ENCODE measurements around the gene GAK.

GAK gene

GRCh38 chr4:968621-969394, 36.7 kb upstream of the GAK start:
- Histone ChIP-seq H3K36me3 (ENCODE audit: control insufficient read depth, low read depth, low read length) (no peaks in the 10 kb centered on the region), H3K4me1 (ENCODE audit: control insufficient read depth, low read depth, low read length) (no peaks in the 10 kb centered on the region), H3K27me3 (ENCODE audit: control insufficient read depth, insufficient read depth, low read length) (peaks cover 64% of the 10 kb centered on the region), H3K4me3 (ENCODE audit: low read length) (no peak overlapping the region), H3K27ac (ENCODE audit: low read length) (no peak overlapping the region), H3K9ac (ENCODE audit: low read length) (no peak overlapping the region), H3K9me3 (ENCODE audit: control insufficient read depth, low read depth, low read length) (no peaks in the 10 kb centered on the region)

- Histone ChIP-seq H3K36me3 (ENCODE audit: control insufficient read depth, low read depth, low read length) (no peaks in the 10 kb centered on the region), H3K9me3 (ENCODE audit: control insufficient read depth, low read depth, low read length) (no peaks in the 10 kb centered on the region), H3K27ac (ENCODE audit: low read length) (no peak overlapping the region), H3K4me1 (ENCODE audit: control insufficient read depth, low read depth, low read length) (no peaks in the 10 kb centered on the region), H3K9ac (ENCODE audit: low read length) (no peak overlapping the region), H3K4me3 (ENCODE audit: low read length) (no peak overlapping the region), H3K27me3 (ENCODE audit: control insufficient read depth, insufficient read depth, low read length) (peaks cover 64% of the 10 kb centered on the region)
Observed at GRCh38 chr4:968221-968620, 36.1 kb upstream of the GAK start.

GRCh38 chr4:967113-968104, 35.3 kb upstream of the GAK start:
- Histone ChIP-seq H3K27ac (ENCODE audit: low read length) (no peak overlapping the region), H3K4me3 (ENCODE audit: low read length) (no peak overlapping the region), H3K9ac (ENCODE audit: low read length) (no peak overlapping the region), H3K27me3 (ENCODE audit: control insufficient read depth, insufficient read depth, low read length) (peaks cover 57% of the 10 kb centered on the region), H3K36me3 (ENCODE audit: control insufficient read depth, low read depth, low read length) (no peaks in the 10 kb centered on the region), H3K9me3 (ENCODE audit: control insufficient read depth, low read depth, low read length) (no peaks in the 10 kb centered on the region), H3K4me1 (ENCODE audit: control insufficient read depth, low read depth, low read length) (no peaks in the 10 kb centered on the region)

- Histone ChIP-seq H3K9me3 (ENCODE audit: control insufficient read depth, low read depth, low read length) (no peaks in the 10 kb centered on the region), H3K9ac (ENCODE audit: low read length) (no peak overlapping the region), H3K27ac (ENCODE audit: low read length) (no peak overlapping the region), H3K36me3 (ENCODE audit: control insufficient read depth, low read depth, low read length) (no peaks in the 10 kb centered on the region), H3K4me3 (ENCODE audit: low read length) (no peak overlapping the region), H3K27me3 (ENCODE audit: control insufficient read depth, insufficient read depth, low read length) (peaks cover 48% of the 10 kb centered on the region), H3K4me1 (ENCODE audit: control insufficient read depth, low read depth, low read length) (no peaks in the 10 kb centered on the region)
Observed at GRCh38 chr4:966266-967112, 34.4 kb upstream of the GAK start.

GRCh38 chr4:965766-966134, 33.6 kb upstream of the GAK start:
- Histone ChIP-seq H3K4me3 (ENCODE audit: low read length) (no peak overlapping the region), H3K27ac (ENCODE audit: low read length) (no peak overlapping the region), H3K9ac (ENCODE audit: low read length) (no peak overlapping the region), H3K27me3 (ENCODE audit: control insufficient read depth, insufficient read depth, low read length) (peaks cover 41% of the 10 kb centered on the region), H3K36me3 (ENCODE audit: control insufficient read depth, low read depth, low read length) (no peaks in the 10 kb centered on the region), H3K9me3 (ENCODE audit: control insufficient read depth, low read depth, low read length) (no peaks in the 10 kb centered on the region), H3K4me1 (ENCODE audit: control insufficient read depth, low read depth, low read length) (no peaks in the 10 kb centered on the region)

GRCh38 chr4:965048-965765, 33.1 kb upstream of the GAK start:
- H3K27ac ChIP-seq (ENCODE audit: low read length): no peak overlapping the region
- no peak overlapping the region for H3K9ac ChIP-seq (ENCODE audit: low read length)
- H3K9me3 ChIP-seq (ENCODE audit: control insufficient read depth, low read depth, low read length): no peaks in the 10 kb centered on the region
- H3K4me3 ChIP-seq (ENCODE audit: low read length): no peak overlapping the region
- peaks cover 35% of the 10 kb centered on the region for H3K27me3 ChIP-seq (ENCODE audit: control insufficient read depth, insufficient read depth, low read length)
- H3K36me3 ChIP-seq (ENCODE audit: control insufficient read depth, low read depth, low read length): no peaks in the 10 kb centered on the region
- no peaks in the 10 kb centered on the region for H3K4me1 ChIP-seq (ENCODE audit: control insufficient read depth, low read depth, low read length)

GRCh38 chr4:964346-965025, 32.4 kb upstream of the GAK start:
- Histone ChIP-seq H3K4me1 (ENCODE audit: control insufficient read depth, low read depth, low read length) (no peaks in the 10 kb centered on the region), H3K27ac (ENCODE audit: low read length) (no peak overlapping the region), H3K9ac (ENCODE audit: low read length) (no peak overlapping the region), H3K4me3 (ENCODE audit: low read length) (no peak overlapping the region), H3K9me3 (ENCODE audit: control insufficient read depth, low read depth, low read length) (no peaks in the 10 kb centered on the region), H3K27me3 (ENCODE audit: control insufficient read depth, insufficient read depth, low read length) (peaks cover 33% of the 10 kb centered on the region), H3K36me3 (ENCODE audit: control insufficient read depth, low read depth, low read length) (no peaks in the 10 kb centered on the region)

GRCh38 chr4:963276-964225, 31.4 kb upstream of the GAK start:
- no peak overlapping the region for H3K9ac ChIP-seq (ENCODE audit: low read length)
- no peaks in the 10 kb centered on the region for H3K9me3 ChIP-seq (ENCODE audit: control insufficient read depth, low read depth, low read length)
- no peak overlapping the region for H3K27ac ChIP-seq (ENCODE audit: low read length)
- peaks cover 24% of the 10 kb centered on the region for H3K27me3 ChIP-seq (ENCODE audit: control insufficient read depth, insufficient read depth, low read length)
- no peaks in the 10 kb centered on the region for H3K4me1 ChIP-seq (ENCODE audit: control insufficient read depth, low read depth, low read length)
- H3K36me3 ChIP-seq (ENCODE audit: control insufficient read depth, low read depth, low read length): no peaks in the 10 kb centered on the region
- no peak overlapping the region for H3K4me3 ChIP-seq (ENCODE audit: low read length)

GRCh38 chr4:962231-963208, 30.4 kb upstream of the GAK start:
- Histone ChIP-seq H3K9ac (ENCODE audit: low read length) (no peak overlapping the region), H3K9me3 (ENCODE audit: control insufficient read depth, low read depth, low read length) (no peaks in the 10 kb centered on the region), H3K4me1 (ENCODE audit: control insufficient read depth, low read depth, low read length) (no peaks in the 10 kb centered on the region), H3K4me3 (ENCODE audit: low read length) (no peak overlapping the region), H3K27me3 (ENCODE audit: control insufficient read depth, insufficient read depth, low read length) (peaks cover 15% of the 10 kb centered on the region), H3K36me3 (ENCODE audit: control insufficient read depth, low read depth, low read length) (no peaks in the 10 kb centered on the region), H3K27ac (ENCODE audit: low read length) (no peak overlapping the region)

Measured in iPS-18a (cell line).